C4-2B (cell line): ENCODE data around the gene SIX2.

ENCODE experiments used
- ZFX ChIP-seq: fragments of 450-650 bp; IDR thresholded peaks from 2 replicates; pipeline ENCODE4 v1.6.1; 2017
- TF ChIP-seq, protein P1 (sequence below): fragments of 450-650 bp; conservative IDR thresholded peaks from 2 replicates; pipeline ENCODE4 v1.5.1; 2017; ENCODE audit warnings: mild to moderate bottlenecking

DNA sequence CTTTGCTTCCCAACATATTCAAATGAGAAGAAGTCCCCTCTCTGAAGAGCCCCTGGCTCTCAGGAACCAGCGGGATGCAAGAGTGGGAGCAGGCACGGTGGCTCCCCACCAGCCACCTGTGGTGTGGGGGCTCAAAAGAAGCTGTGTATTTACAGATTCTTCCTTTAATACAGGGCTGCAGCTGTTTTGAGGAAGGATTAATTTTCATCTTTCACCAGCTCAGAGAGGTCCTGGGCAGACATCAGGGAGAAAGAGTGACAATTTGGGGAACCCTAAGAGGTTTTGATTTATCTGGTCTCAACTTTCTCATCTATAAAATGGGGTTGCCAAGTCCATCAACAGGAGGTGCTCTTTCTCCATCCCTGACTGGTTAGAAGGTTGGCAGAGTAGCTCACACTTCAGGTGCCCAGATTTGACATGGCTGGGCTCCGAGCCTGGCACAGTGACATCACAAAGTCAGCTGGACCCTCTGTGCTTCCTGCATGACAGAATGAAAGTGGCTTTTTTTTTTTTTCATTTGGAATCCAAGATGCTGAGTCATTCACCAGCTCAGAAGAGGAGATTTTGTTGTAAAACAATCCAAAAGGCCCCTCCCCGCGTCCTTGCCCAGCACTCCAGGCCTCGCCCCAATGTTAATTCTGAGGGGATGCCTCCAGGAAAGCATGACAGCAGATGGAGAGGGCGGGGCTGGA, 15.5 kb upstream of the SIX2 start:
- TF ChIP-seq, protein P1, sequence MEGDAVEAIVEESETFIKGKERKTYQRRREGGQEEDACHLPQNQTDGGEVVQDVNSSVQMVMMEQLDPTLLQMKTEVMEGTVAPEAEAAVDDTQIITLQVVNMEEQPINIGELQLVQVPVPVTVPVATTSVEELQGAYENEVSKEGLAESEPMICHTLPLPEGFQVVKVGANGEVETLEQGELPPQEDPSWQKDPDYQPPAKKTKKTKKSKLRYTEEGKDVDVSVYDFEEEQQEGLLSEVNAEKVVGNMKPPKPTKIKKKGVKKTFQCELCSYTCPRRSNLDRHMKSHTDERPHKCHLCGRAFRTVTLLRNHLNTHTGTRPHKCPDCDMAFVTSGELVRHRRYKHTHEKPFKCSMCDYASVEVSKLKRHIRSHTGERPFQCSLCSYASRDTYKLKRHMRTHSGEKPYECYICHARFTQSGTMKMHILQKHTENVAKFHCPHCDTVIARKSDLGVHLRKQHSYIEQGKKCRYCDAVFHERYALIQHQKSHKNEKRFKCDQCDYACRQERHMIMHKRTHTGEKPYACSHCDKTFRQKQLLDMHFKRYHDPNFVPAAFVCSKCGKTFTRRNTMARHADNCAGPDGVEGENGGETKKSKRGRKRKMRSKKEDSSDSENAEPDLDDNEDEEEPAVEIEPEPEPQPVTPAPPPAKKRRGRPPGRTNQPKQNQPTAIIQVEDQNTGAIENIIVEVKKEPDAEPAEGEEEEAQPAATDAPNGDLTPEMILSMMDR = peak; percentile 66
- no peak for TF ChIP-seq ZFX
